GM18868 (cell line): ENCODE results near the gene ARHGEF11.

ENCODE experiments used
- ATAC-seq: cut with Tn5 transposase; IDR thresholded peaks from one replicate; pipeline ENCODE4 v1.9.1; 2021; ENCODE audit warnings: mild to moderate bottlenecking, moderate library complexity; ENCODE audit not compliant: unreplicated experiment

ARHGEF11 gene

DNA sequence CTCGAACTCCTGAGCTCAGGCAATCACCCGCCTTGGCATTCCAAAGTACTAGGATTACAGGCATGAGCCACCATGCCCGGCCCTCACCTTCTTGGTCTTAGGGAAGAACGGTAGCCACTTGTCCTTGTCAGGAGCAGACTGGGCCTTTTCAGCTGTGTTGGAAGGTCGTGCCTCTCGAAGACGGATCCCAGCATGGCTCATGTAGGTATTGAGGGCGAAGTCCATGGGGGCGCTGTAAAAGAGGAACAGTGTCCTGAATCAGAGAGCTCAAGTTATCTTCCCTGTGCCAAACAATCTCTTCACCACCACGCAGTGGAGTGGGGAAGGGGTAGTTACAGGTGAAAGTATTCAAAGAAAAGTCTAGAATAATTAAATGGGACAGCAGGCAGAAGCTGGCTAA is 89.2 kb downstream of the ARHGEF11 start:
- ATAC-seq, result no peak

DNA sequence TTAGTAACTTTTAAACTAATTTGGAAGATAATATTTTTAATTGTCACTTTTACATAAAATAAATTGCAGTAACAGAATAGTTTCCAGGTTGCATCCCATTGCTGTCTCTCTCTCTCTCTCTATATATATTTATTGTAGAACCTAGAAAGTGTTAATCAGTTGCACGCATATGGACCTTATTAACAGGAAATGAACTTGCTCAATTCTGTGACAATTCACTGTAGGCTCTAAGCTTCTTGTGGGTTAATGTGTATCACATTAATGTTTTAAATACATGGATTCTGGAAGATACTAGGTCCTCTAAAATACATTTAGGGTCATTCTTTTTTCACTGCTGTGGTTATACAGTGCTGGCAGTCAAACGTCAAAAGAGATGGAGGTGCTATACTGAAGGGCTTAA is 92.0 kb downstream of the ARHGEF11 start:
- ATAC-seq, result no peak

DNA sequence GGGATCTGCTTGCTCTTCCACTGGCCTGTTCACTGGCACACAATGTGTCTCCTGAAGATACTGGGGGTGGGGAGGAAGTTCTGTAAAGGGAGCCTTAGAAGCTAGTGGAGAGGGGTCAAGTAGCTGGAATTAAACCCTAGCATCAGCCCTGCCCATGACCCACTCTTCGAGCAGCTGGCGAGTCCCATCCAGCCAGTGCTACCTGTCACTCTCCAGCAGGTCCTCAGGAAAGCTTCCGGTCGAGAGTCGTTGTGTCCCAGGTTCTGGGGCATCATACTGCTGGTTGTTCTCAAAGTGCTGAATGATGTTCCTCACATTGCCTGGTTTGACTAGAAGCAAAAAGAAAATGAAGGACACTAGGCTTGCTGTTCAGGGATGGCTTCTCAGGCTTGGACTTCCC is 94.2 kb downstream of the ARHGEF11 start:
- ATAC-seq, result no peak

DNA sequence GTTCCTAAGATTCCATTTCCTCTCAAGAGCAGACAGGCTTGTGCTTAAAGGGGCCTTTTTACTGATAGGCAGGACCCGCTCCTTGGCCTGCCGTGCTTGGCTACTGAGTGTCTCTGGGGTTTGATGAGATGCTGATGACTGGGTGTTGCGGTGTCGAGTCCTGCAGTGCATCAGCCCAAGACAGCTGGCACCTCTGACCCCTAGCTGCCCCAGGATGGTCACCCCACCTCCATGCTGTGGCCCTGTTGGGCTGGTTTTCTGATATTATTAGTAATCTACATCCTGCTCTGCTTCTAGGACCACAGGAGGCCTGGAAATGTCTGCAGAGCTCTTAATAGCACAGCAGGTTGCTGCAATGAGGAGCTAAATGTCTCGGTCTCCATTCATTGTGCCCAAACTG is 96.4 kb downstream of the ARHGEF11 start:
- ATAC-seq, result no peak

DNA sequence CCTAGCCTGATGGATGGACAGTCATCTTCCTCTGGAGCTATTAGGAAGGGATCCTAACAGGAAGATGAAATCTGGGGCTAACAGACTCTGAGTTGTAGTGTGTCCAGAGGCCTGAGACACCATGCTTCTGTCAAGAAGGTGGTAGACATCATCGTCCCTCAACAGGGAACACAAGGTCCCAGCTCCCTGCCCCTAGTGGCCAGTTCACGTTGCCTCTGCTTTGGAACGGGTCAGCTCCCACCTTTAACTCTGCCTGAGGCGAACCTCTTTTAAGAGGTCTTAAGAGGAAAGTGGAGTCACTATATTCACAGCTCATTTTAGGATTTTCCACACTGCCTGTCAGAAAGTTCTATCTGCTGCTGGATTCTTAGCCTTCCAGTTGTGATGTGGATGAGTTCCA is 96.8 kb downstream of the ARHGEF11 start:
- ATAC-seq, result no peak

DNA sequence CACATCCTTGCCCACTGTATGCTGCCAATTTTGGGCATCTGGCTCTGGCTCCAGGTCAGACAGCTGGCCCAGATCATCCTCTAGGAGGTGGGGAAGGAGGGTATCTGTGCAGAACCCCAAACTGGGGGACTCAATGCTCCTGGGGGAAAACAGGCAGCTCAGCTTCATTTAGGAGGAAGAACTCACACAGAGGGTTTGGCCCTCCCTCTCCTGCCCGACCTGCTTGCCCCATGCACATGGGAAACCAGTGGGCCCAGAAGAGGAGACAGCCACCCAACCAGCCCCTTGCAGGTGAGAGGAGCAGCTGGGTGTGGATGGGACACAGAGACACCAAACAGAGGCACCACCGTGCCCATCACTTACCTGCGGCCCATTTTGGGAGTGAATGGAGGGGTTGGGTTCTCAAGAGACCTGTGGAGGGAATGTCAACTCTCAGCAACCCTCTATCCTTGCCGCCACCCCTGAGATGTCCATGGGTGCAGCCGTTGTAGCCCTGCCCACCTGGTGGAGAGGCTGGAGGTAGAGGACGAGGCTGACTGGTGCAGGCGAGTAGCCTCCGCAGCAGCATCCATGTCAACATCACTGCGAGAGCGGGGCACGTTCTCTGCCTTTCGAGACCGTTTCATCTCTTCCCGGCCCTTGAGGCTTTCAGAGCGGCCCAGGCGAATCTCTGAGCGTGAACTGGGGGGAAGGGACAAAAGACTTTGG is 97.6 kb downstream of the ARHGEF11 start:
- no peak for ATAC-seq

DNA sequence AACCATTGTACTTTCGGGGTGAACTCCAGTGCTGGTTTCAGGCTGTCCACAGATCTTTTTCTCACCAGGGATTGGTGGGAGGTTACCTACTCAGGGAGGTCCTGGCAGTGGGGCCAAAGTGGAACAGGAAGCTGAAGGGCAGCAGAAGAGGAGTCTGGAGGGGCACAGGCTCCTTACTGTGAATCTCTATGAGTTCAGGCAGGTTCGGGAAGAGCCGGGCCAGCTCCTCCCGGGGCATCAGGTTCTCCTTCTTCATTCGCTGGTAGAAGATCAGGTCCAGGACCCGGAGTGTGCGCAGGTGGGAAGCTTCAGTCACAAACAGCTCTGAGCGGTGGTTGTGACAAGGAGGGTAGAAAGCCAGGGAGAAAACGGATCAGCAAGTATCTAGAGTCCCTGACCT is 98.4 kb downstream of the ARHGEF11 start:
- no peak for ATAC-seq

DNA sequence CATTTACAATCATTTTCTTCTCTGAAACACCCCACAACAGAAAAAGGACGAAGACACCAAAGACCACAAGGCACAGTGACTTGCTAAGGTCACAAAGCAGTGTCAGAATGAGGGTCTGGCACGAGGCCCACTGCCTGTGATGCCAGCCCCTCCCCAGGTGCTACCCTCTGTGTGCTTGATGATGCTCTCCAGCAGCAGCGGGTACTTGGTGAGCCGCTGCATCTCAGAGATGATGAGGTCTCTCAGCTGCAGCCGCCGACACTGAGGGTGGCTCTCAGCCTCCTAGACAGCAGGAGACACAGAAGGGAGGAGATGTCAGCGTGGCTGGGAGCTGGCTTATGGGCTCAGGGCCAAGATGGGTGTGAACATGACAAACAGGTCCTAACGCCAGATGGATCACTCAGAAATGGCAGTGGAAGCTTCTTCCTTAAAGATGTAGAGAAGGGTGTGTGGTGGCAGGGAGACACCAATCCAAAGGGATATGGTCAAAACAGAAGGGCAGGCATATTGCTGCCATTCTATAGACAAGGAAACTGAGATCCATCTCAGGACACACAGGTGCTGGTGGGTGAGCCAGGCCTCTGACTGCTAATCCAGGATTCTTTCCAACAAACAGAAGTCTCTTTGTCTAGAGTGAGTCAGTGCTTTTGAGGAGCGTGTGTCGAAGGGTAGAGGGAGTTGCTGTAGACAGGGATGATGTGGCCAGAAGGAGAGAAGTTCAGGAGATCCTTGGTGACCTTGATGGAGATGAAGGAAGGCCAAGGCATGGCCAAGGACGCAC is 99.5 kb downstream of the ARHGEF11 start:
- ATAC-seq, result no peak

DNA sequence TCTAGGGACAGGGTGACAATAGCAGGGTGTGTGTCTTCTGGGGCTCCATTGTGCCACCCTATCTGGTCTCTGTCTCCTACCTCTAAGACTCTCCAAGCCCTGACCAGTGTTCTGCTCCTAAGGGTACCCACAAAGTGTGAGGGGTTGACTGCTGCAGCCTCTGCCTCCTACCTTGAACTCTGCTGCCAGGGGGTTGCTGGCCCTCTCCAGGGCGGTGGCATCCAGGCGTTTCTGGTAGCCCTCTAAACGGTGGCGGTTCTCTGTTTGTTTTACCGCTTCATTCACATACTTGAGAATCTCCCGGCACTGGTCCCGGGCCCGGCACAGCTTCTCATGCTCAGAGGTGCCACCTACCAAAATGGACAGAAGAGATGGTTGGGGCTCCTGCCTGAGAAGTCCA is 100.7 kb downstream of the ARHGEF11 start:
- no peak for ATAC-seq

DNA sequence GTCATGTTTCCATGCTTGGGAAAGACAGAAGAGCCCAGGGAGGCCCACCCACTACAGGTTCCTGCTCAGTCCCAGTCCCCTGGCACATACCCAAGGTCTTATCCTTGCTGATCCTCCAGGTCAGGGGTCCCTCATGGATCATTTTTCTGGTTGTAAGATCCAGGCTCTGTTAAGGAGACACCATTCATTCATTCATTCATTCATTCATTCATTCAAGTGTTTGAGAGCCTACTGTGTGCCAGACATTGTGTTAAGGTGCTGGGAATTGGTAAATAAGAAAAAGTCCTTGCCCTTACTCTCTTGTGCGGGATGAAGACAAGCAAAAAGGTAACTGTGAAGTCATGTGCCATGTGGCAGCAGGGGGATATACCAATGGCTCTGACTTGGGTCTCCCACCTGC is 101.3 kb downstream of the ARHGEF11 start:
- ATAC-seq, result no peak

DNA sequence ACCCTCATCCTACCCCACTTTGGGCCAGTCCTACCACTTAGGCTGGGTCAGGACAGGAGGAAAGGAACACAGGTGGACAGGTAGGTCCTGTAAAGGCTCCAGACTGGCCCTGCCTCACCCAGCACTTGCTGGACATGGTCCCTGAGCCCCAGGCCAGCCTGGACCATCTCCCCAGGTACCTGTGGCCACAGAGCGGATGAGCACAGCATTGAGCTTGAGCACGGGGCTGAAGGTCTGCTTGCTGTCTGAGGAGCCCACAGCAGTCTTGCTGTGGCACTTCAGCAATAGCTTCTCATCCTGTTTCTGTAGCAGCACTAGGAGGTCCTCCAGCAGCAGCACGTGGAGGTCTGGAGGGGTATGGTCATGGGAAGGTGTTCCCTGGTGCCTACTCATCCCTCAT is 101.8 kb downstream of the ARHGEF11 start:
- no peak for ATAC-seq

DNA sequence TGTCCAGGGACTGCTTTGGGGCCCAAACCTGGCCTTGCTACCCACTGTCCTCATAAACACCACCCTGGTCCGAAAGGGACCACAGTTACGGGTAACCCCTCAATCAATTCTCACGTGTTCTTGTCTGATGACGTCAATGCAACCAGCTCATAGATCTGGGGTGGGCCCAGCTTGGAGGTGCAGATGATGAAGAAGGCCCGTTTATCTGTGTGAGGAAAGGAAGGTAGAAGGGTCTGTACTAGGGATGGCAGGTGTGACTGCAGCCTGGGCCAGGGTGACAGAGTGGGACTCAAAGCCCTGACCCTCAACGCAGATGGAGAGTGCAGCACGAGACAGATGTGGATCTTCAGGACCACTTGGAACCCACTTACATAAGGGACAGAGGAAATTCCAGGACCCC is 103.0 kb downstream of the ARHGEF11 start:
- no peak for ATAC-seq

DNA sequence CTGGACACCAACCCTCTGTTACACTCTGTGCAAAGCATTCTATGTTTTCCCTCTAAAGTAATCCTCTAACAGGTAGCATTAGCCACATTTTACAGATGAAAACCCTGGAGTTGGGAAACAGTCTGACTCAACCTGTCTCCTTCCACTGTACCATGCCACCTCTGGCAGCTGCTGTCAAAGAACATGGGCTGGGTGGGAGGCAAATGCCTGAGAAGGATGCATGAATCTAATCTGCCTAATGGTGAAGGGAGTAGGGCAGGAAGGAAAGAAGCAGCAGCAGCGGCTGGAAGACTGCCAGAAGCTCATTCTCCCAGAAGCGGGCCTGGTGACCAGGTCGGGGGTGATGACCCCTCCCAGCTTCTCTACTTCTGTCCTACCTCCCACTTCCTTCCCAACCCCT is 103.4 kb downstream of the ARHGEF11 start:
- ATAC-seq, result no peak

DNA sequence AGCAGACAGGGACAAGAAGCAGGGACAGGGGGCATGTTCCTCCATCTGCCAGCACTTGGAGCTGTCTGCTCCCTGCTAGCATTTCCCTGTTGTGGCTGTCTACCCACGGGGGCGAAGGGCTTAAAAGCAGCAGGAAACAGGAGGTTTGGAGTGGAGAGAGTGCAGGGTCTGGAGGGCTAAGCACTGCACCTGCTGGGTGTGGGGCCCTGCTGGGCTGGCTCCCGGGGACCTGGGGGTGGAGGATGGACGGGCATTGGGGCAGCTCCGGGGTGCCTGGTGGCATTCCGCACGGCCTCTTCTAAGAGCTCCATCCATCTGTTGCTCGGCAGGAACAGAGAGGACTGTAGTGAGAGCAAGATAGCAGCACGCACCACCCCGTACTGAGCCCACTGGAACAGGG is 103.9 kb downstream of the ARHGEF11 start:
- no peak for ATAC-seq

DNA sequence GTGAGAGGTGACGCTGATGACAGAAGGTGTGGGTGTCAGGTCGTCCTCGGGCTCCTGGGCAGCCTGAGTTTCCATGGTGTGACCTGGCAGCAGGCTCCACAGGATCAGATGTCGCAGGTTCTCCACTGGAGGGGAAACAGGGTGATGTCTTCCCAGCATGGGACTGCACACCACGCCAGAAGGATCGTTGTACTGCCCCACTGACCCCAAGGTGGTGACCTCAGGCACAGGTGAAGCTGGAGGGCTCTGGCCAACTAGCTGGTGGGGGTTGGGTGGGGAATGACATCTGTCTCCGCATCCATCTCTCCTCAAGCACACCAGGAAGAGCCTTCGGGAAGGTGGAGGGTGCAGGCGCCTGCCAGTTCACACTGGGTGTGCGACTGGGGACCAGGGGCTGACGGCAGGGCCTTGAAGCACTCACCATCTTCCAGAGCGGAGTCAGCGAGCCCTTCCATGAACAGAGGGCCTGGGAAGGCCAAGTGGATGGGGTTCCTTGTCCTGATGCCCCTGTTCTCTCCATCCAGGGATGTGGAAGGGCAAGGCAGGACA is 105.7 kb downstream of the ARHGEF11 start:
- ATAC-seq, result no peak

DNA sequence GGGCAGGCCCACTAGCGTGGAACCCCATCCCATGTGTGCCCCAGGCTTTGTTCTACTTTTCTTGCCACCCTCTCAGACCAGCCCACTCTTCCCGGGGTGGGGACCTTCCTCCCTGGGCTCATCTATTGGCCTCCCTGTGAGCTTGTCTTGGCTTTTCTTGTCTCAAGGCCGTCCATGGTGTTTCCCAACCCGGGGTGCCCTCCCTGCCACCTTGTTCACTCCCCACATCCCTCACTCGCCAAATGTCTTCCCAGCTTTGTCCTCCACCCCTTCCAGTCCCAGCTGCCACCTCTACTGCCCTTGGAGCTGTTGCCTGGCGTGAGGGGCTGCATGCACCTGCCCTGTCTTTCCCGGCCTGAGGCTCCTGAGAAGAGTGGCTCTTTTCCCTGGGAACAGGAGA is 106.7 kb downstream of the ARHGEF11 start:
- no peak for ATAC-seq

DNA sequence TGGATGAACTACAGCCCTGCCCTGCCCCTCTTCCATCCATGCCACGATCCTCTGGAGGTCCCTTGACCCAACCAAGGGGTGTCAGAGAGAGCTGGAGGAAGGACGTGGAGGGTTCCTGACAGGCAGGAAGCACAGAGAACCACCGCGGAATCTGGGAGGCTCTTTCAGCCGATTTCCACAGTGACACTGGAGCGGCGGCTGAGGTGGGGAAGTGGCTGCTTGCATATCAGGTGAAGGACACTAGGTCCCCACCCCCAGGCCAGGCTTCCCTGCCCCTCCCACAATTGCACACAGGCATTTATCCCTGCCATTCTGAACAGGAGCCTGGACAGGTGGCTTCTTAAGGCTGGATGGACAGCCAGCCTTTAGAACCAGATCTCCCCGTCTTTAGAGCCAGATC is 107.7 kb downstream of the ARHGEF11 start:
- no peak for ATAC-seq

DNA sequence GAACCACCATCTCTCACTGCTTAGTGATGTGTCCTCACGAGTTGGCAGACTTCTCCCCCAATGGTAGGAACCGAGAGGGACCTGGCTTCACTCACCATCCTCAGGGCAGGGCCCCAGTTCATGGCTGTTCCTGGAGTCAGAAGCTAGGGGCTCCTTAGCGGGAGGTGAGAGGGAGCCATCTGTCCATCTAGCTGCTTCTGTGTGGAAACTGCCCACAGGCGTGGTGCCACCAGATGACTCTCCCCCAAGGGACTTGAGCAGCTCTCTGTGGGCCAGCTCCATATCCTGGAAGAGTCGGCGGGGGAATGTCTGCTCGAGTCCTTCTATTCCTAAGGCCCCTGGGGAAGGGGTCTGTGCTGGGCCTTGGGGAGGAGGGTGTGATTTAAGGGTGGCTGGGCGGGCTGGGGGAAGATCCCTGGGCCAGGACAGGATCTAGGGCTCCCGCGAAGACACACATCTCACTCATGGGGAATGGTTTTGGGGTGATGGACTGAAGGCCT is 108.8 kb downstream of the ARHGEF11 start:
- no peak for ATAC-seq

DNA sequence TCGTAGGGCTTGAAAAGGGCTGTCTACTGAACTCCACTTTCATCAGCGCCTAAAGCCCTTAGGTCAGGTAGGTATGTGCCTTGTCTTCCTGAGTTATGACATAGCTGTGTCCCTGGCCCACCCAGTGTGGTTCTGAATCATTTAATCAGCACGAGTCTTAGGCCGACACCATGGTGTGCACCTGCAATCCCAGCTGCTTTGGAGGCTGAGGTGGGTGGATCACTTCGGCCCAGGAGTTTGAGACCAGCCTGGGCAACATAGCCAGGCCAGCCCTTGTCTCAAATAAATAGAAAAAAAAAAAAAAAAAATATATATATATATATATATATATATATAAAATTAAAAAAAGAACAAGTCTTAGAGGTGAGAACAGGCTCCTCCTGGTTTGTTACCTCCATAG is 109.4 kb downstream of the ARHGEF11 start:
- ATAC-seq, result no peak

DNA sequence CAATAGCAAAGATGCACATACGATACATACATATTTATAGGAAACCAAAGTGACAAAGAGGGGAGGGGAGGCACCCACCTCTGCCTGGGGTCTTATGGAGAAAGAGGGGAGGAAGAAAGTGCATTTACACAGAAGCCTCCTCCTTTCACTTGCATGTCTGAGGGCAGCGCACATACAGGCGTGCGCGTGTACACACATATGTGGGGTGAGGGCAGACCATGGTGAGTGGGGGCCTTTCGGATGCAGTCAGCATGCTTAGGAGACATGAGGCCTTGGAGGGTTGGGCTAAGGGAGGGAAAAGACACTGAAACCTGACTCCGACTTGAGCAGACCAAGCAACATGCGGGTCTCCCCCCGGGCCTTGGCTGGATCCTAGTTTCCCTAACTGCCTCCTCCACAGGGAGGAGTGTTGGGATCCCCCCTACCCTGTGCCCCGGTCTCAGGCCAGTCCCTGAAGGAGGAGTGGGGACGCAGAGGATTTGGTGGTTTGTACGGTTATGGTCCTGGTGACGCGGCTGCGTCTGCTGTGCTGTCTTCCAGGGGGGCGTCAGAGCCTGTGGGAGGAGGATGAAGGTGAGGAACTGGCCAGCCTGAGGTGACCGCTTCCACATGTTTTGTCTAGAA is 109.9 kb downstream of the ARHGEF11 start:
- ATAC-seq, result no peak

DNA sequence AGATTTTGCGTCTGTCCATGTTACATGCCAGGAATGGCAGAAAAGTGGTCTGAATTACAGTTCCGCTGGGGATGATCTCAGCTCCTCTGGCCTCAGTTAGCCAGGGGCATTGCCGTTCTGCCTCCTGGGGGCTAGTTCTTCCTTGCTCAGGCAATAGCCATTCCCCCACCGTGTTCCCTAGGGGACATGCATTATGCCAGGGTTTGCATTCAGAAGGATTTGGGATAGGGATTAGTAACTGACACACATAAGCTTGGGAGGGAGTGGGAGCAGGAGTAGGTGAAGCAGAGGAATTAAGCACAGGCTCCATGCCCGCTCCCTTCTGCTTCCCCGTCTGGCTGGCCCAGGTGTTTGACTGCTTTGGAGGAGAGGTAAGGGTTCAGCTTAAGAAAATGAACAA is 112.4 kb downstream of the ARHGEF11 start:
- ATAC-seq, result no peak
